Esophagus muscularis mucosa (tissue), 4 donors: ENCODE results near the gene REXO4. TPM values are rescaled to one million over a fixed set of nuclear protein-coding genes. Genes with fewer than 3 reads are reported as not detected.

ENCODE experiments used
- DNase-seq: peaks from one replicate; pipeline ENCODE4 v3.0.0-alpha.2; 2017; ENCODE audit errors: extremely low spot score
- H3K27ac ChIP-seq, 4 donors: fragments of 200-600 bp; sonication (generic); replicated peaks in 1 of 4; 1 replicate in 3 of 4; 2 replicates in 1 of 4; pipeline ENCODE4 v1.5.1; 2016 to 2019; ENCODE audit warnings: mild to moderate bottlenecking in 1 of 4
- H3K27me3 ChIP-seq, 4 donors: fragments of 200-600 bp; sonication (generic); one replicate each; pipeline versions ENCODE4 v1.5.1 to v1.6.0; 2016 to 2019
- H3K36me3 ChIP-seq, 4 donors: fragments of 200-600 bp; sonication (generic); one replicate each; pipeline ENCODE4 v1.5.1; 2016 to 2019
- H3K4me1 ChIP-seq, 4 donors: fragments of 200-600 bp; sonication (generic); one replicate each; pipeline ENCODE4 v1.5.1; 2016 to 2019
- H3K4me3 ChIP-seq, 4 donors: fragments of 200-600 bp; sonication (generic); 1 replicate in 2 of 4; 2 replicates in 2 of 4; pipeline ENCODE4 v1.5.1; 2016 to 2019; ENCODE audit warnings: mild to moderate bottlenecking in 4 of 4, moderate library complexity in 1 of 4
- H3K9me3 ChIP-seq, 4 donors: fragments of 200-600 bp; sonication (generic); 1 replicate in 3 of 4; 2 replicates in 1 of 4; pipeline ENCODE4 v1.5.1; 2016 to 2019
- EP300 ChIP-seq: sonication (generic); formaldehyde crosslinking; IDR thresholded peaks from one replicate; pipeline ENCODE4 v1.6.1; 2017; ENCODE audit warnings: antibody characterized with exemption
- POLR2A ChIP-seq: fragments of 450-650 bp; IDR thresholded peaks from one replicate; pipeline ENCODE4 v1.6.1; 2017; ENCODE audit warnings: antibody characterized with exemption, moderate library complexity, mild to moderate bottlenecking, low read depth
- POLR2AphosphoS5 ChIP-seq, 2 donors: sonication (generic); formaldehyde crosslinking; IDR thresholded peaks; one replicate each; pipeline ENCODE4 v1.6.1; 2017; ENCODE audit warnings: antibody characterized with exemption in 2 of 2
- WGBS: methylation state at CpG from one replicate; pipeline ENCODE4 v1.1.5; 2018; 5-methylcytosine and 5-hydroxymethylcytosine counted together
- intact Hi-C: fragments of 100-400 bp; cut with DNase I; formaldehyde crosslinking; loops from one replicate; pipeline ENCODE4 v1.15.1; 2023
- total RNA-seq, 4 donors: library from RNA; depleted of rRNA; stranded (reverse); fragments of >200 nt; gene quantifications; one replicate each; pipeline versions ENCODE4 v1.1.0 to v1.2.1, GENCODE V29; 2016
- TF ChIP-seq, protein P1 (sequence below), 3 experiments: fragments of 200-600 bp in 2 of 3; fragments of 450-650 bp in 1 of 3; sonication (generic) in 2 of 3; IDR thresholded peaks; one replicate each; pipeline ENCODE4 v1.5.1; 2017 to 2019; ENCODE audit warnings: antibody characterized with exemption in 3 of 3, mild to moderate bottlenecking in 2 of 3, moderate library complexity in 1 of 3

REXO4 gene
- 10 to 100 TPM; 15.0 to 28.9 (median 22.4) TPM for total RNA-seq

- Histone ChIP-seq H3K4me3 (peak within 1 kb of the TSS; percentile 69 to 88 (median 80)), H3K36me3 (peaks cover 10 to 28% (median 27%) of the 10 kb centered on the region in 4 donors), H3K27ac (peak within 1 kb of the TSS; percentile 79 to 85 (median 84)), H3K9me3 (no peaks in the 10 kb centered on the region), H3K27me3 (no peaks in the 10 kb centered on the region), H3K4me1 (peaks cover 16 to 47% (median 33%) of the 10 kb centered on the region in 4 donors)
- TF ChIP-seq POLR2A (peak; percentile 12), EP300 (no peak), POLR2AphosphoS5 (IDR thresholded peaks at IDR 0.05) (peak; percentile 68 to 76)
- TF ChIP-seq, protein P1, sequence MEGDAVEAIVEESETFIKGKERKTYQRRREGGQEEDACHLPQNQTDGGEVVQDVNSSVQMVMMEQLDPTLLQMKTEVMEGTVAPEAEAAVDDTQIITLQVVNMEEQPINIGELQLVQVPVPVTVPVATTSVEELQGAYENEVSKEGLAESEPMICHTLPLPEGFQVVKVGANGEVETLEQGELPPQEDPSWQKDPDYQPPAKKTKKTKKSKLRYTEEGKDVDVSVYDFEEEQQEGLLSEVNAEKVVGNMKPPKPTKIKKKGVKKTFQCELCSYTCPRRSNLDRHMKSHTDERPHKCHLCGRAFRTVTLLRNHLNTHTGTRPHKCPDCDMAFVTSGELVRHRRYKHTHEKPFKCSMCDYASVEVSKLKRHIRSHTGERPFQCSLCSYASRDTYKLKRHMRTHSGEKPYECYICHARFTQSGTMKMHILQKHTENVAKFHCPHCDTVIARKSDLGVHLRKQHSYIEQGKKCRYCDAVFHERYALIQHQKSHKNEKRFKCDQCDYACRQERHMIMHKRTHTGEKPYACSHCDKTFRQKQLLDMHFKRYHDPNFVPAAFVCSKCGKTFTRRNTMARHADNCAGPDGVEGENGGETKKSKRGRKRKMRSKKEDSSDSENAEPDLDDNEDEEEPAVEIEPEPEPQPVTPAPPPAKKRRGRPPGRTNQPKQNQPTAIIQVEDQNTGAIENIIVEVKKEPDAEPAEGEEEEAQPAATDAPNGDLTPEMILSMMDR (IDR thresholded peaks at IDR 0.05) = peak in 1 of 3 experiments; percentile 19
- intact Hi-C loops = loop anchor here (5.0 kb wide), 1 partner anchor 50 kb away; no protein-coding TSS in a partner anchor
- peak; percentile 96 for DNase-seq
- WGBS = under 1% methylated on average over 43 of the region's 75 CpGs
Measured at GRCh38 chr9:133417541-133418461, at the start of gene REXO4. Gene REXO4 (minus strand): TSS chr9:133418010. CDS start chr9:133417844, 166 bp downstream.

DNA sequence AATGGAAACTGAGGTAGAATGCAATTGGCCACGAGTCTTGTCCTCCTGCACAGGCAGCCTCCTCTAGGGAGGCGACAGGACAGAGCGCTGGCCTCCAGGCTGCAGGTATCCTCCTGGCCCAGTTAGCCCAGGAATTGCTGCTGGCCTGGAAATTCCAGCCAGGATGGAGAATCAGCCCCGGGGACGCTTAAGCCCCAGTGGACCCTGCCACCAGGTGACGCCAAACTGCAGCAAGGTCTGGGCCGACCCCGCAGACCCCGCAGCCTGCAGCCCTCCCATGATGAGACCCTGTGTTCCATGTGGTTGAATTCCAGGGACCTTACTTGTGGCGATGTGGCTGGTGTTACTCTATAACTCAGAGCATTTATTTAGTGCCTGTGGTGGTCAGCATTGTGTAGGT is 49.3 kb upstream of the REXO4 start:
- WGBS = 73% methylated on average over 8 of the region's 10 CpGs
- TF ChIP-seq EP300 (no peak), POLR2AphosphoS5 (IDR thresholded peaks at IDR 0.05) (no peak), POLR2A (no peak)
- TF ChIP-seq, protein P1 (IDR thresholded peaks at IDR 0.05) = no peak
- Histone ChIP-seq H3K9me3 (no peaks in the 10 kb centered on the region), H3K36me3 (peaks cover 13 to 63% (median 35%) of the 10 kb centered on the region in 4 donors), H3K27ac (no peak overlapping the region), H3K27me3 (no peaks in the 10 kb centered on the region), H3K4me3 (no peak overlapping the region), H3K4me1 (no peaks in the 10 kb centered on the region)
- no peak for DNase-seq
- intact Hi-C loops = loop anchor here (5.0 kb wide), 1 partner anchor 50 kb away; the partner anchor contains the start of gene REXO4

DNA sequence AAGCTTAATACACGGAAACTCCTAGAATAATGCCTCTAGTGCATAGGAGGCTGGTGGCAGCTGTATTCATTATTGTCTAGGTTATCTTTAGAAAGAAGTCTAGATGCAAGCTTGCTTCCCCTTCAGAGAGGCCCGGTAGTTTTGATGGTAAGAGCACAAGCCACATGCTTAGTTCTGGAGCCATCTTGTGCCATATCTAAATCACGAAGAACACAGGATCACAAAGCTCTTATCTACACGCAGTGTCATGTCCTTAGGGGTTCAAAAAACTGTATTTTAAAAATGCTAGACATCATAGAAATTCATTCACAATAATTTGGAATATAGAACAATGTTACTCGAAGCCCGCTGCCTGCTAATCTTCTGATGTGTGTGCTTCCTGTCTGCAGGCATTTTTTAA is 48.2 kb upstream of the REXO4 start:
- WGBS = 85% methylated on average over 6 of the region's 6 CpGs
- no peak for DNase-seq
- Histone ChIP-seq H3K27ac (no peak overlapping the region), H3K27me3 (no peaks in the 10 kb centered on the region), H3K4me3 (no peak overlapping the region), H3K9me3 (no peaks in the 10 kb centered on the region), H3K36me3 (peaks cover 13 to 61% (median 34%) of the 10 kb centered on the region in 4 donors), H3K4me1 (peaks cover 0 to 8% (median 4%) of the 10 kb centered on the region in 4 donors)
- TF ChIP-seq POLR2AphosphoS5 (IDR thresholded peaks at IDR 0.05) (no peak), EP300 (no peak), POLR2A (no peak)
- TF ChIP-seq, protein P1 (IDR thresholded peaks at IDR 0.05) = no peak
- intact Hi-C loops = loop anchor here (5.0 kb wide), 1 partner anchor 49 kb away; the partner anchor contains the start of gene REXO4

DNA sequence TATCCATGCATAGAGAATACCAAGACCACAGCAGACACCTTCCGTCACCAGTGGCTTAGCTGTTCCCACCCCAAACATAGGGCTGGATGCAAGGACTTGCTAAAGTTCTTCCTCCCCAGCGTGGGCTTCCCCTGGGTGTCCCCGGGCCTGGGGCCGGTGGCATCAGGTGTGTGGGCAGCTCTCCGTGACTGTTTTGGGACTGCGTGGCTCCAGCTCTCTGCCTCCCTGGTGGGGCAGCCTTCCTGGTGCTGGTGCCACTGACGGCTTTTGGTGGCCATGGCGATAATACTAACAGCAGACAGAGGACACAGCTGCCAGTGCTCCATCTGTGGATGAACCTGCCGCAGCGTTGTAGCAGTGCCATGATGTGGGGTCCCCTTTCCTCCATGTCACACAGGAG is 46.8 kb upstream of the REXO4 start:
- no peak for DNase-seq
- Histone ChIP-seq H3K27ac (no peak overlapping the region), H3K27me3 (no peaks in the 10 kb centered on the region), H3K4me1 (peaks cover 5 to 15% (median 11%) of the 10 kb centered on the region in 4 donors), H3K36me3 (peaks cover 13 to 60% (median 34%) of the 10 kb centered on the region in 4 donors), H3K4me3 (no peak overlapping the region), H3K9me3 (no peaks in the 10 kb centered on the region)
- intact Hi-C loops = loop anchor here (5.0 kb wide), 1 partner anchor 47 kb away; the partner anchor contains the start of gene REXO4
- TF ChIP-seq POLR2AphosphoS5 (IDR thresholded peaks at IDR 0.05) (no peak), EP300 (no peak), POLR2A (no peak)
- TF ChIP-seq, protein P1 (IDR thresholded peaks at IDR 0.05) = no peak
- 73% methylated on average over 5 of the region's 10 CpGs for WGBS
